DMS 273 (cell line): ENCODE results near the gene PAX4.

Source experiments
- DNase-seq: peaks from one replicate; lab custom pipeline; 2025; ENCODE audit not compliant: unreplicated experiment; lab: John Stamatoyannopoulos, UW

PAX4 gene, protein sequence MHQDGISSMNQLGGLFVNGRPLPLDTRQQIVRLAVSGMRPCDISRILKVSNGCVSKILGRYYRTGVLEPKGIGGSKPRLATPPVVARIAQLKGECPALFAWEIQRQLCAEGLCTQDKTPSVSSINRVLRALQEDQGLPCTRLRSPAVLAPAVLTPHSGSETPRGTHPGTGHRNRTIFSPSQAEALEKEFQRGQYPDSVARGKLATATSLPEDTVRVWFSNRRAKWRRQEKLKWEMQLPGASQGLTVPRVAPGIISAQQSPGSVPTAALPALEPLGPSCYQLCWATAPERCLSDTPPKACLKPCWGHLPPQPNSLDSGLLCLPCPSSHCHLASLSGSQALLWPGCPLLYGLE

DNA sequence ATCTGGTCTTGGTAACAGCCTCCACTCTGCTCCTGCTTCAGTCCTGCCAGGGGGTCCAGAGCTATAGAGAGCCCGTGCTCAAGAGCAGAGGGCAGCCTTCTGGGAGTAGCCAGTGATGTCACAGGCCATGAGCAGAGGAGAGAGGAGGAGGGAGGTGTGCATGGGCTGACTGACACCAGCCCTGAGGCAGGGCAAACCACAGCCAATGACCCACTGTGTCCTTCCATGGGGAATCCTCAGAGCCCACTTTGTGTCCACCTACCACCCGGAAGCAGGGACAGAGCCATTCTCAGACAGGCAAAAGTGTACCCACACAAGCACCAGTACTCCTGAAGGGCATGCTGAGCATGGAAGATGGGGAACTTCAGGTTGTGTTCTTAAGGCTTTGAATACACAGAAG lies at the start of gene PAX4:
Gene PAX4 (minus strand): TSS at position 101 of the 400 bp plus-strand sequence. CDS start 2,214 bp downstream, outside the sequence.
- no peak for DNase-seq

DNA sequence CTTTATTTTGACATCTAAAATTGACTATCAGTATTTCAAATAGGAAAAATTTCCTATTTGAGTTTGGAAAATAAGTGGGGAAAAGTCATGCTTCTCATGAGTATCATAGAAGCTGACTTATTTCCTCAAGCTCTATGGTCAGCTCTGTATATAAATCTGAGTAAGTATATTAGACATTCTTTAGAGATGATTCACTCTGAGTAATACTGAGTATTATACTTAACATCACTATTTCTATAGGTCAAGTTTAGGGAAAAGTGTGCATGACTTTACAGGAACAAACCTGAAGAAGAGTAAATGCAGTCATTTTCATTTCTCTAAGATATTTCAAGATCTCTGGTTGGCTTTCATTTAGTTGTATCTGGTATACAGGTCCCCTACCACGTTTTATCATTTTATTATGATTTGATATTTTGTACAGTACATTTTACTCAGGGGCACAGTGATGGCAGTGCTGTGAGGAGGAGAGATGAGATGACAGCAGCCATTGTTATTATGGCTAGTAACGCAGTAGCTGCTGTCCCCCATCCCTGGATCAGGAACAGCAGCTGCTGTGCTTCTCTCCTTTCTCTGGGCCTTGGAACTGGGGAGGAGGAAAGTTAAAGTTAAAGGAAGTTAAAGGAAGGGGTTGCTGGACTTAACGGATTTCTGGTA lies 49.2 kb upstream of the PAX4 start:
- no peak for DNase-seq

- DNase-seq = no peak
Observed at GRCh38 chr7:127666602-127667001, 48.7 kb upstream of the PAX4 start.

- DNase-seq = no peak
Observed at GRCh38 chr7:127665922-127666321, 48.0 kb upstream of the PAX4 start.

DNA sequence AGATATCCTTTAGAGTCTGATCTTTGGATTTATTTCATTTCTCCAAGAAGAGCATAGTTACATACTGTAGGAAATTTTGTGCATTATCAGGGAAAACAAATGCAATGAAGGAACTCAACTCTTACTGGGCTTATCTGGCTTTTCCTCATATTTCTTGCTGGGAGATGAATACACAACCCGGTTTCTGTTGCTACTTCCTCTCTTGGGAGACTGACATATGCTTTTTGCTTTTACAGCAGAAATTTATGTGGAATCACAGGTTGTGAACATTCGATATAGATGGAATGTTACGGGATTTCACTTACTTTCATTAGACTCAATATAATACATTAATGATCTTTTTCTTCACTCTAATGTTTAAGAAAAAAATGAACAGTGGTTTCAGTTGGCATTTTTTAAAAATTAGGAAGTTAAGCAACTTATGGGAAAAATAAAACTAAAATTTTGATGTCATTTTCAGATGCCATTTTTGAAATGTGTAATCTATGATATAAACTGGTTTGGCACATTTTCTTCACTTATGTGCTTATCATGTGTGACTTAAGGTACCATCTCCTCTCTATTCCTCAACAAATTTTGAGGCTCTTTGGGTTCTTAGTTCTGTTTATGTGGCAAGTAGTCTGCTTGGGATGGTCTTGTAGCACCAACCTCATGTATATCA lies 41.2 kb upstream of the PAX4 start:
- DNase-seq = no peak

- DNase-seq = no peak
Observed at GRCh38 chr7:127657500-127657899, 39.6 kb upstream of the PAX4 start.

DNA sequence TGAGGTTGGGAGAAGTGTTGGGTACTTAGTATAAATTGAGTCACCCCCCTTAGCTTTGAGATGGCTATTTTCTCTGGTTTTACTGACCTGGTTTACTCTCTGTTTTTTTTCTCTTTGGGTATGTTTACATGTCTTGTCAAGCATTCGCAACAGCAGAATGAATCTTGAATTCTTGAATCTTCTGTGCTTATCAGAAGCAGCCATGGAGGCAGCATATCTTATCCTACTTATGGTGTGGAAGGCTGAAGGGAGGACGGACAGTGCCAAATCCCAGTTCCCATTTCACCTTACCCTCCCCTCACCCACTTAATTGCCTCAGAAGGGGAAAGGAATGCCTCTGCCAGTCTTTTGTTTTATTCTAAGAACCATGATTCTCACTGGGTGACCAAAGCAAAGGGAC lies 37.8 kb upstream of the PAX4 start:
- no peak for DNase-seq

GRCh38 chr7:127654404-127655394 lies 36.8 kb upstream of the PAX4 start:
- DNase-seq = peak; percentile 56

- no peak for DNase-seq
Observed at GRCh38 chr7:127653396-127653795, 35.5 kb upstream of the PAX4 start.

GRCh38 chr7:127652333-127653248 lies 34.6 kb upstream of the PAX4 start:
- peak; percentile 51 for DNase-seq

DNA sequence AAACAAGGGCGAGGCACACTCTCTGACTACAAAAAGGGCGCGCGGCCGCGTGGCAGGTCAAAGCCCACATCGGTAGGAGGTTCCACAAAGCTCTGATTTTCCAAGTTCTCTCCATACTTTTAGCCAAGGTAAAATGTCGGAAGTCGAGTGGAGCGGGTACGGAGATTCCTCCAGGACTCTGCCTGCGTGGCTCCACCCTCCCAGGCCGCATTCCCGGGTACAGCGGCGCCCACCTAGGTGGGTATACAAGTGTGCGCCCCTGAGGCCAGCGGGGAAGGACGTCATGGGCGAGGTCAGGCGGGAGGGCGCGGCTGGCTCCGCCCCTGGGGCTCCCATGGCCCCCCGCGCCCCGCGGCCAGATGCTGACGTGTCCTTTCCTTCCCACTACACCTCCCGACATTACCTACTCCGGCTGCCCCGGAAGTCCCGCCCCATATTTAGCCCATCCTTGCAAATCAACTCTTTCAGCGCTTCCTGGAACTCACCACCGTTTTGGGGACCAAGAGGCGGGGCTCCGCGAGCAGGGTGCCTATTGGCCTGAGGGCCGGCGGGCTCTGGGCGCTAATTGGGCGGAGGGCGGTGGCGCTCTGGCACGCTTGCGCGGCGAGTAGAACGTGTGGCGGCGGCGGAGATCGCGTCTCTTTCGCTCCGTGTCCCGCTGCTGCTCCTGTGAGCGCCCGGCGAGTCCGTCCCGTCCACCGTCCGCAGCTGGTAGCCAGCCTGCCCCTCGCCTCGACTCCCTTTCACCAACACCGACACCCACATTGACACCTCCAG lies 33.8 kb upstream of the PAX4 start, which contains the start of gene SND1:
Gene SND1 (plus strand): TSS at position 639 of the 777 bp plus-strand sequence. CDS start 180 bp downstream, outside the sequence.
- DNase-seq = peak; percentile 100

DNA sequence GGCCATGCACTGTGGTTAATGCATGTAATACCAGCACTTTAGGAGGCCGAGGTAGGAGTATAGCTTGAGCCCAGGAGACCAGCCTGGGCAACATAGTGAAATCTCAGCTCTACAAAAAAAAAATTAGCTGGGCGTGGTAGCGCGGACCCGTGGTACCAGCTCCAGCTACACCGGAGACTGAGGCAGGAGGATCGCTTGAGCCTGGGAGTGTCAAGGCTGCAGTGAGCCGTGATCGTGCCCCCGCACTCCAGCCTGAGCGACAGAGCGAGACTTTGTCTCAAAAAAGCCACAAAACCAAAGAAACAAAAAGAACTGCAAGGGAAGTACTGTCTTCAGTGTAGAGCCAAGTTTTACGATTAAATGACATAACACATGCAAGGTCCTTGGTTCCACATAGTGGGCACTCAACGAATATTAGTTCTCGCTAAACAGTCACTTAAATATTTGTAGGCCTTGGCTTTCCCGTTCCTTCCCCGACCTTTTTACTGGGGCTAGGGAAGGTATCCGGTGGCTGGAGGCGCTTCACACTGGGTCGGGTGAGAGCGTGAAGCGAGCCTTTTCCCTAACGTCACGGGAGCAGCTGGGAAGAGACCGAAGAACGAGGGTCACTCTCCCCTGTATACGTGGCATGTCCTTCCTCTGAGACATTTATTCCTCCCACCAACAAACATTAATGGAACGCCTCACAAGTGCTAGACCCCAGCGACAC lies 33.1 kb upstream of the PAX4 start:
- no peak for DNase-seq

DNA sequence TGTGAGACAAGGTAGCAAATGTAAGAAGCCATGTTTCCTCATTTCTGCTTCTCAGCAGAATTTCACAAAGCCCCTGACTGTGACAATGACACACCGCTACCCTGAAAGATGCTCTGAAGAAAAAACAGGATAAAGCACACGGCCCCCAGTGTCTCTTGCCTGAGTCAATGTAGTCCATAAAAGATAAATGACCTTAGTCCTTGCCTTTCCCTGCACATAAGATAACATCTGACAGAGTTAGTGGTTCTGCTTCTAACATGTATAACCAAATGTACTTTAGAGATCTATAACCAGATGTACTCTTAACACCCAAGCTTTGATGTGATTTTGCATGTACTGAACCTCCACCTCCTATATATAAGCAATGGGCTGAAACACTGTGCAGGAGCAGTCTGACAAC lies 31.0 kb upstream of the PAX4 start:
- no peak for DNase-seq

GRCh38 chr7:127647636-127648035 lies 29.7 kb upstream of the PAX4 start:
- DNase-seq = no peak

- no peak for DNase-seq
Observed at GRCh38 chr7:127644484-127644883, 26.5 kb upstream of the PAX4 start.

- DNase-seq = no peak
Observed at GRCh38 chr7:127638197-127638596, 20.3 kb upstream of the PAX4 start.

DNA sequence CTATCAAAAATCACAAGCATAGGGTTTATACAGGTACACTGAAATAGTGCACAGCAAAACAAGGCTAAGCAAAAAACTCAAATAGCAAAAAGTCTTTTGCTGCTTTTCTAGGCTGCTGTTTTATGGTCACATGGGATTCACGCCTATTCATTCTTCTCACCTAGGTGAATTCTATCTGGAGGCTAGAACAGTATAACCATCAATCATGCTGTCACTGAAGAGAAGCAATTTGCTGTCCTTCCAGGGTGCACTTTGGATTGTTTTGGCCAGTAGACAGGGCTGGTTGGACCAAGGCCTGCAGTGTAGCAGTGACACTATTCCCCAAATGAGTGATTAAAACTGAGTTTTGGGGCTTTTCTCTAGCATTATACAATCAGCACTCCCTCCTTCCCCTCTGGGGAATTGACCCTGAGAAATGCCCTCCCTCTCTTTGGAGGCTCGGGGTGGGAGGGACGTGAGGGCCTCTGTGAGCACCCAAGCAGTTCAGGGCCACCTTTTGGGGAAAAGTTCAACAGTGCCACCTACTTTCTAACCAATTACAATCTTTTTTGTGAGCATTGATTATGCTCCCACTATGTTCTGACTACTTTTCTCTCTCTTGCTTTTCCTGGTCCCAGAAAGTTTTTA lies 17.8 kb upstream of the PAX4 start:
- no peak for DNase-seq
